Measurements from ENCODE around the gene PLEKHA5.

GRCh38 chr12:19303496-19303895 lies 174.0 kb downstream of the PLEKHA5 start:
- no peak for TF ChIP-seq CTCF (IDR thresholded peaks at IDR 0.05)
- no peak for TF ChIP-seq POLR2A (IDR thresholded peaks at IDR 0.05)
- TF ChIP-seq POLR2AphosphoS5 (IDR thresholded peaks at IDR 0.05), result no peak
